22Rv1 (cell line): ENCODE measurements around the gene CDKN2AIP.

Experiments
- ZFX ChIP-seq: fragments of 450-650 bp; IDR thresholded peaks from 2 replicates; pipeline ENCODE4 v1.6.1; 2017; ENCODE audit warnings: antibody characterized with exemption, borderline replicate concordance
- TF ChIP-seq, protein P1 (sequence below): fragments of 450-650 bp; IDR thresholded peaks from 2 replicates; pipeline ENCODE4 v1.5.1; 2017; ENCODE audit warnings: mild to moderate bottlenecking

DNA sequence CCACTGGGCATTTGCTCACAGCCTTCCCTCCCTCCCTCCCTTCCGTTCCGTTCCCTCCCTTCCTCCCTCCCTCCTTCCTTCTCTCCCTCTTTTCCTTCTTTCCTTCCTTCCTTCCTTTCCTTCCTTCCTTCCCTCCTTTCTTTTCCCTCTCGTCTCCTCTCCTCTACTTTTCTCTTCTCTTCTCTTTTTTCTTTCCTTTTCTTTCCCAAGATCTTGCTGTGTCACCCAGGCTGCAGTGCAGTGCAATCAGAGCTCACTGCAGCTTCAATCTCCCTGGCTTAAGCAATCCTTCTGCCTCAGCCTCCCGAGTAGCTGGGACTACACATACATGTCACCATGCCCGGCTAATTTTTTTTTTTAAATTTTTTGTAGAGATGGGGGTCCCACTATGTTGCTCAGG is 33.7 kb downstream of the CDKN2AIP start:
- TF ChIP-seq, protein P1, sequence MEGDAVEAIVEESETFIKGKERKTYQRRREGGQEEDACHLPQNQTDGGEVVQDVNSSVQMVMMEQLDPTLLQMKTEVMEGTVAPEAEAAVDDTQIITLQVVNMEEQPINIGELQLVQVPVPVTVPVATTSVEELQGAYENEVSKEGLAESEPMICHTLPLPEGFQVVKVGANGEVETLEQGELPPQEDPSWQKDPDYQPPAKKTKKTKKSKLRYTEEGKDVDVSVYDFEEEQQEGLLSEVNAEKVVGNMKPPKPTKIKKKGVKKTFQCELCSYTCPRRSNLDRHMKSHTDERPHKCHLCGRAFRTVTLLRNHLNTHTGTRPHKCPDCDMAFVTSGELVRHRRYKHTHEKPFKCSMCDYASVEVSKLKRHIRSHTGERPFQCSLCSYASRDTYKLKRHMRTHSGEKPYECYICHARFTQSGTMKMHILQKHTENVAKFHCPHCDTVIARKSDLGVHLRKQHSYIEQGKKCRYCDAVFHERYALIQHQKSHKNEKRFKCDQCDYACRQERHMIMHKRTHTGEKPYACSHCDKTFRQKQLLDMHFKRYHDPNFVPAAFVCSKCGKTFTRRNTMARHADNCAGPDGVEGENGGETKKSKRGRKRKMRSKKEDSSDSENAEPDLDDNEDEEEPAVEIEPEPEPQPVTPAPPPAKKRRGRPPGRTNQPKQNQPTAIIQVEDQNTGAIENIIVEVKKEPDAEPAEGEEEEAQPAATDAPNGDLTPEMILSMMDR = no peak
- no peak for TF ChIP-seq ZFX
